ENCODE data around the gene ZCCHC7. TPM values are rescaled to one million over a fixed set of nuclear protein-coding genes. Genes with fewer than 3 reads are reported as not detected.

Gene ZCCHC7
- total and polyA plus RNA-seq, 10 of the 15 experiments (the other 5 are each of a cell fraction or from before 2014, with no cell fraction given) = 42.9 to 178 (median 53.3) TPM

GRCh38 chr9:37342493-37342892 lies 222.1 kb downstream of the ZCCHC7 start:
- CTCF ChIA-PET = interaction anchor here (0.8 to 2.0 kb wide), 6 partner anchors 13 to 347 kb away, joined by 3 to 7 read pairs (median 4); partner anchors contain the start of gene GRHPR

More at GRCh38 chr9:37342493-37342892, 222.1 kb downstream of the ZCCHC7 start:
- SMC1A ChIA-PET (ENCODE audit: uncharacterized antibody, unreplicated experiment) = interaction anchor here (1.1 to 4.0 kb wide), 9 partner anchors 9 to 51 kb away, joined by 3 to 28 read pairs (median 6); no protein-coding TSS in a partner anchor
- peak overlapping the region; percentile 7; the same call in 1 of the 2 replicates for H3K27ac ChIP-seq (ENCODE audit: control insufficient read depth, insufficient read depth)
- peak overlapping the region; percentile 17; the same call in 1 of the 2 replicates for H3K4me2 ChIP-seq (ENCODE audit: control insufficient read depth, insufficient read depth)
- POLR2A ChIA-PET = interaction anchor here (0.7 kb wide), 1 partner anchor 13 kb away, joined by 4 read pairs; no protein-coding TSS in a partner anchor
- in situ Hi-C loops (cut with MboI) (no loop called here), intact Hi-C loops (cut with micrococcal nuclease; ENCODE audit: unreplicated experiment) (no loop called here)
- ATAC-seq (peak; percentile 31), DNase-seq (ENCODE audit: low read depth, low spot score) (no peak), FAIRE-seq (no peak)
- TF ChIP-seq SPI1 (IDR thresholded peaks at IDR 0.05; ENCODE audit: borderline replicate concordance, insufficient read depth, low read depth, low read length) (peak; percentile 41; the same call in 1 of the 2 replicates), ZBTB11 (CRISPR knock-in tag; IDR thresholded peaks at IDR 0.05) (no peak), KDM1A (IDR thresholded peaks at IDR 0.05; ENCODE audit: borderline replicate concordance) (no peak), IRF5 (IDR thresholded peaks at IDR 0.05; ENCODE audit: borderline replicate concordance) (no peak)
- RAD21 ChIA-PET (ENCODE audit: unreplicated experiment) = interaction anchor here (0.7 to 2.6 kb wide), 5 partner anchors 9 to 339 kb away, joined by 3 to 11 read pairs (median 5); no protein-coding TSS in a partner anchor
- no peaks in the 10 kb centered on the region for H4K20me1 ChIP-seq (ENCODE audit: control insufficient read depth, insufficient read depth)
- BruUV-seq (replicated peaks) = TSS peak; percentile 8
- 79% methylated on average over 2 of the region's 2 CpGs for WGBS (ENCODE audit: insufficient coverage, insufficient replicate concordance, low lambda C conversion rate, missing lambda C conversion rate)
- peaks cover 36% of the 10 kb centered on the region for H3K4me1 ChIP-seq (ENCODE audit: control insufficient read depth, insufficient read depth, low read length)
- H3K4me3 ChIP-seq = no peak overlapping the region
- no peaks in the 10 kb centered on the region for H3K27me3 ChIP-seq (replicated peaks in 1 of 2; ENCODE audit: control insufficient read depth in 2 of 2, insufficient read depth in 2 of 2, low read length in 1 of 2)
- peaks cover 2% of the 10 kb centered on the region for H3K79me2 ChIP-seq (ENCODE audit: control insufficient read depth, insufficient read depth, low read length)
- no peaks in the 10 kb centered on the region for H3K9me3 ChIP-seq (replicated peaks; ENCODE audit: control insufficient read depth, insufficient read depth, low read length)
- no peak overlapping the region for H3K9ac ChIP-seq (ENCODE audit: control insufficient read depth, insufficient read depth, low read length)
- H2AFZ ChIP-seq (ENCODE audit: control insufficient read depth, low read depth, low read length) = no peak overlapping the region
- peaks cover 1 to 2% of the 10 kb centered on the region in 2 experiments; a peak in 3 of 4 replicates for H3K36me3 ChIP-seq (ENCODE audit: control insufficient read depth in 2 of 2, insufficient read depth in 2 of 2, low read length in 1 of 2)

Data from GM12878 (cell line).